GM21381 (cell line): ENCODE measurements around the gene LRRFIP1.

Experiments
- ATAC-seq: cut with Tn5 transposase; IDR thresholded peaks from one replicate; pipeline ENCODE4 v1.9.1; 2021; ENCODE audit warnings: mild to moderate bottlenecking, moderate library complexity; ENCODE audit not compliant: unreplicated experiment

The LRRFIP1 gene

DNA sequence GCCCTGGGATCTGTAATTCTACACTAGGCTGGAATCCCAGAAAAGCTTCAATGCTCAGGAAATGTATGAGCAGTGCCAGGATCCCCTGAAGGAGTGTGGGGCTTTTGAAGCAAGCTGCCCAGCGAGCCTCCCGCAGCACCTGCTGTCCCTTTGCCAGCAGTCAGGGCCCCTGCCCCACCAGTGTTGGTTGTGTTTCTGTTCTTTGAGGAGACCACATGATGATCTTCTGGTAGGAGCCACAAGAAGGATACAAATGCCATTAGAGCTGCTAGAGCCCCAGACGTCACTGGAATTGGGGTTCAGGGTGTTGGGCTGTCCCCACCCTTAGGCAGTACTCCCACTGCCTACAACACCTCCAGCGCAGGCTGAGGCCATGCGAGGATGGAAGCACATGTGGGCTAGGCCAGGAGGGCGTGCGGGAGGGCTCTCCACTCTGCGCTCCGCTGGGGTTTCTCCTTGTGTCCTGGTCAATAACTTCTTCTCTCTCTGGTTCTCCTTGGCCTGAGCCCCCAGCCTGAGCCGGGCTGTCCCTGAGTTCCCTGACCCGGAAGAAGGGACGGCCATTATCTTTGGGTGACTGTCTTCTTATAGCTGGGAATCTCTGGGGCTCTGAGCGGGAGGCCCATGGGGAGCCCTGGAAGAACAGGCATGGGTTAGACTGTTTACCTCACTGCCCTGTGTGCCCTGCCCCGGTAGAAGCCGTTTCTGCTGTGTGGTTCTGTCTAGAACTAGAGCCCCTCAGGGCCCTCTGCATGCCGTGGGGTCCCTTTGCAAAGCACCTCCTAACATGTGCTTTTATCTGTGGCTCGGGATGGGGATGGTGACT is 73.9 kb downstream of the LRRFIP1 start:
- ATAC-seq, result no peak

DNA sequence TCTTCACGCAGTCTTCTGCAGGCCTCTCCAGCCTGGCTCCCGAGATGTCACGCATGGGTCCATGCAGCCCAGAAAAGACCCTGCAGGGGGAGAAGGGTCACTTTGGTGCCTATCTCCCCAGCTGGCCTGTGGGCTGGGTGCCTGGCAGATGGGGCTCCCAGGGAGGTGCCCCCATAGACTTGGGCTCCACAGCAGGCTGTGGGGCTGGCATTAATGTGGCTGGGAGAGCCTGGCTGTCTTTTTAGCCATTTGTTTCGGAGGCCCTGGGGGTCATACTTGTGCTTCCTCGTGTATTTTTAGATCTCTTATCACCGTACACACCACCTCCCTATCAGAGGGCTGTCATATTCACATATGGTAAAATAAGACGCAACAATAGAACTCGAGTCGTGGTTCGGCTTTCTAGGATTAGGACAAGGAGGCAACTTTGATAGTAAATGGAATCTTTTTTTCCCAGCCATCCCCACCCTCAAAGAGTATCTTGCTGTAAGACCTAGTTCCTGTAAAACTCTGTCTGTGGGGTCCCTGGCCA is 74.5 kb downstream of the LRRFIP1 start:
- no peak for ATAC-seq

DNA sequence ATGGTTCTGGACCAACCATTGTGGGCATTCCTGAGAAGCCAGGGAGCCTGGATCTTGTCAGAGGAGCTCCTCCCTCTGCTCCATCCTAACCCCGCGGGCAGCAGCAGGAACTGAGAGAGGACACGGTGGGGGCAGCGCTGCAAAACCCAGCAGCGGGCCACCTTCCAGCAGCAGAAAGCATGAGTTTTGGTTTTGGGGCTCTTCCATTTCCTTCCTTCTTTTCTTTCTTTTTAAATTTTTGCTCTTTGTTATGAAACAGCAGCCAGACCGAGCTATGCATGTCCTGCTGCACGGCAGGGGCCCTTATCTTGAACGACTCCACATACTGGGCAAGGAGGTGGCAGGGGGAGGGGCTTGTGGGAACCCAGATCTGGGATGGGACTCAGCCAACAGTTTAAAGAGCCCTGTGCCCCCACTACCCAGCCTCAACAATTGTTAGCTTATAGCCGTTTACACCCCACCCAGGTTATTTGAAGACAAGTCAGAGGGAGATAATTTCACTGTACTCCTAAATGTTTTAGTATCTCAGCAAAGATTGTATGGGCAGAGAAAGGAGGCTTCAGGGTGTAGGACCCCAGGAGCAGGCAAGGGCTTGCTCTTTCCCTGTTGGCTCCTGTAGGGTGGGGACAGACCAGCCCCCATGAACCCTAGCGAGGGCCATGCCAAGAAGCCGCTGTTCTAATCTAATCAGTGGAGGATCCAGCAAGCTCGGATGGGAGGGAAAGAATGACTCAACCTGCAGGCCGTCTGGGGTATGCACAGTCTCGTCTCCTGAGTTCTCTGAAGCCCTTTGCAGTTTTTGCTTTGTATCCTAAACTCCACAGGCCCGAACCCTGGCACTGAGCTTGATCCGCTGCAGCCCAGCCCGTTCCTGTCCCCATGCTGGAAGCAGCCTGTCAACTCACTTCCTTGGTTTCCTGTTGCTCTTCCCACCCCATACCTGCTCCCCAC is 75.3 kb downstream of the LRRFIP1 start:
- no peak for ATAC-seq

- ATAC-seq, result no peak
Measured at GRCh38 chr2:237704501-237705434, 77.4 kb downstream of the LRRFIP1 start.

DNA sequence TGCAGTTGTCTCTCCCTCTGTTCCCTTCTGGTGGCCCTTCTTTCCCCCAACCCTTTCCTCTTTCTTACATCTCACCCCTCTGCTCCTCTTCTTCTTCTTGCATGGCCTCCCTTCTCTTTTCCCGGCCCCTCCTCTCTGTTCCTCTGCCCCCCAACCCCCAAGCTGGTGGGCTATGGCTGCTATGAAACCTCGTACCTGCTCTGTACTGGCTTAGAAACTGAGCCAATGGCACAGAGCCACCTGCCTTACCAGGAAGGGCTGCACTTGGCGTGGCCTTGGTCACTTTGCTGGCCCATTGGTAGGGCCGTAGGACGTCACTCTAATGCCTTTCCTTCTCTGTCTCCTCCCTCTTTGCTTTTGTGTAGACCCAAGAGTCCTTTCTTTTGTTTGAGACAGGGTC is 78.9 kb downstream of the LRRFIP1 start:
- no peak for ATAC-seq

DNA sequence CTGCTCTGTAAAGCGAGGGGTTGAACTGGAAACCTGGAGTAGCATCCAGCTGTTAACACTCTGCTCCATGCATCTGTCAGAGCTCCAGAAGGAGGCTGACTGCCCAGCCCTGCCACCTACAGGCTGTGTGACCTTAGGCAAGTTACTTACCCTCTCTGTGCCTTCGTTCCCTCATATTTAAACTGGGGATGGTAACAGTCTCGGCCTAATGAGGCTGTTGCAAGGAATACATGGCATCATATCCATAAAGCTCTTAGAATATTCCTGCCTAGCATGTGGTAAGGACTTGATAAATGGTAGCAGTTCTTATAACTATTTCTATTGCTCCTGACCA is 80.6 kb downstream of the LRRFIP1 start:
- ATAC-seq, result no peak

DNA sequence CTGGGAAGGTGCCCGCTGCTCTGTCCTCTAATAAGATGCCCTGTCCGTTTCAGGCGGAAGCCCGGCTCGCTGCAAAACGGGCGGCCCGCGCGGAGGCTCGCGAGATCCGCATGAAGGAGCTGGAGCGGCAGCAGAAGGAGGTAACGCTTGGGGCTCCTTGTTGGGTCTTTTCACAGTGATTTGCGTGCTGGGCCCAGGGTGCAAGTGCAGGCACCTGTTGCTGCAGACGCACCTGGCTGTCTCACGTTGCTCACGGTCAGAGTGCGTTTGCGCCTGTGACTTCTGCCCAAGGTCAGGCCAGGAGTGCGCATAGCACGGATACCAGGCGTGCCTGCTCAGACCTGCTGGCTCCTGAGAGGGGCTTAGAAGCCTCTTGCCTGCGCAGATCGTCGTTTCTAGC is 81.1 kb downstream of the LRRFIP1 start:
- no peak for ATAC-seq

- no peak for ATAC-seq
Measured at GRCh38 chr2:237708961-237709360, 81.6 kb downstream of the LRRFIP1 start.

DNA sequence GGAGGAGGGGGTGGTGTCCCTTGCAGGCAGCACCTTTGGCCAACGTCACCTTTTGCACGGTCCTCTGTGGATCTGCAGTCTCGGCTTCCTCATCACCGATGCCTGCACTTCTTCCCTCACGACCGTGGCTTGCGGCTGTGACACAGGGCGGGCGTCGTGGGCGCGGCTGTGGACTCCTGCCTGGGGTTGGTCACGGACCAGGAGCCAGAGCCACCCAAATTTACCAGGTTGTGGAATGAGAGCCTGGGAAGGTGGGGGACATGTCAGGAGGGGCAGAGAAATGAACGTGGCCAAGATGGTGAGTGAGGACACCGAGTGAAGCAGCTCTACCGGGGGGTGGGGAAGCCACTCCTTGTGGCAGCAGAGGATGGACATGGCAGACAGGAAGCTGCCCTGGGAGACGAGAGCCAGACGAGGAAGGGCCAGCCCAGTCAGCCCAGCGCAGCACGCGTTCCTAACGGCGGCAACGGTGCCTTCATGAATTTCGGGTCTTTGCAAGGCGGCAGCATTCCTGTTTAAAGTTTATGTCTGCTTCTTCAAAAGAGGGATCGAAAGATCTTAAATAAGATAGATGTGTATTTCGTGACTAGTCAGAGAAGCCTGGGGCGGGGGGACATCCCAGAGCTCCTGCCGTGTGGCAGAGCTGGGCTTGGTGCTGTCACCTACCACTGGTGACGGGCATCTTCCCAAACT is 84.2 kb downstream of the LRRFIP1 start:
- ATAC-seq, result no peak

DNA sequence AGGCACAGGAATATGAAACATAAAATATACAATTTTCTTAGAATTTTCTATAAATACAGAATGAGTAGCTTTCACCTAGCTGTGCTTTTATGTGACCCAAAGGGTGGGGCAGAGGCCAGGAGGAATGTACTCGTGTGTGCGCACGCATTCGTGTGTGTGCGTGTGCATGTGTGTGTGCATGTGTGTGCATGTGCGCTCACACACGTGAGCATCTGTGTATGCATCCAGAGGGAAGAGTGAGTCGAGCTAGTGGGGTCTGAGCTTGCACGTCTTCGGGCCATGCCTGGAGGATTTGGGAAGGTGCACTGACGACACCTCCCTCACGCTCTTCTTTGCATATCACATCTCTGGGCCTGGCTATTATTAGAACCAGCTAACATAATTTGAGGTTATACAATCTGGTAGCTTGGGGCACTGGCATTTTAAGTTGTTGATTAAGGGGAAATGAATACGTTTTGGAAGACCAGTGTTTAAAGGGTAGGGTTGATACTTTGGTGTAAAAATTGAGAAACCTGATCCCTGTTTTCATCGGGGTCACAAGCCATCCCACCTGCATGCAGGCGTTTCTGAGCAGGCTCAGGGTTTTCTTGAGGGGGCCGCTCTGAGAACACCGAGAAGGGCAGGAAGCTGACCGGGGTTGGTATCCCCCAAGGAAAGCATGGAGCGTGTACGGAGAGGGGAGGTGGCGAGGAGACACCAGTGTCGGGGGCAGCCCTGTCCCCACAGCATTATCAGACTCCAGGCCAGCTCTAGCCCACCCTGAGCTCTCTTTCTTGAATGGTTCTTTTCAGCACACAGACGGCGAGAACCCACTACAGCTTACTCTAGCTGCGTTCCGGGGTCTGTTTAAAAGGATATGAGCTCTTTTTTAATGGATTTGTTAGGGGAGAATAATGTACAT is 85.3 kb downstream of the LRRFIP1 start:
- ATAC-seq, result no peak

GRCh38 chr2:237714690-237715458 is 87.5 kb downstream of the LRRFIP1 start:
- no peak for ATAC-seq

- ATAC-seq, result no peak
Measured at GRCh38 chr2:237715459-237715947, 88.1 kb downstream of the LRRFIP1 start.

DNA sequence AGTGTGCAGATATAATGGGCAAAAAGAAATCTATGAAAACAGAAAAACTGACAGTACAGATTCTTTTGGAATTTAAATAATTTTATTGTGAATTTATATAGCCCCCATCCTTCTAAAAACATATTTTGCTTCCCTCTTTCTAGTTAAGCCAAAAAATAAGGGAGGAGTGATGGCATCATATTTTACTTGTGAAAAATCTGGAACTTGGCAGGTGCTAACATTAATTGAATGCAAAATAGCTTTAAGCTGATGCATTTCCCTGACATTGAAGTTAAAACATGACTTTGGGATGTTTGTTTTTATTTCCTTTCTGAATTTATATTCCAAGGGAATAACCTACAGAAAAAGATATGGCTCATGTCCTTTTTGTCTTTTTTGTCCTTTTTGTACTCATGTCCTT is 88.6 kb downstream of the LRRFIP1 start:
- ATAC-seq, result no peak

DNA sequence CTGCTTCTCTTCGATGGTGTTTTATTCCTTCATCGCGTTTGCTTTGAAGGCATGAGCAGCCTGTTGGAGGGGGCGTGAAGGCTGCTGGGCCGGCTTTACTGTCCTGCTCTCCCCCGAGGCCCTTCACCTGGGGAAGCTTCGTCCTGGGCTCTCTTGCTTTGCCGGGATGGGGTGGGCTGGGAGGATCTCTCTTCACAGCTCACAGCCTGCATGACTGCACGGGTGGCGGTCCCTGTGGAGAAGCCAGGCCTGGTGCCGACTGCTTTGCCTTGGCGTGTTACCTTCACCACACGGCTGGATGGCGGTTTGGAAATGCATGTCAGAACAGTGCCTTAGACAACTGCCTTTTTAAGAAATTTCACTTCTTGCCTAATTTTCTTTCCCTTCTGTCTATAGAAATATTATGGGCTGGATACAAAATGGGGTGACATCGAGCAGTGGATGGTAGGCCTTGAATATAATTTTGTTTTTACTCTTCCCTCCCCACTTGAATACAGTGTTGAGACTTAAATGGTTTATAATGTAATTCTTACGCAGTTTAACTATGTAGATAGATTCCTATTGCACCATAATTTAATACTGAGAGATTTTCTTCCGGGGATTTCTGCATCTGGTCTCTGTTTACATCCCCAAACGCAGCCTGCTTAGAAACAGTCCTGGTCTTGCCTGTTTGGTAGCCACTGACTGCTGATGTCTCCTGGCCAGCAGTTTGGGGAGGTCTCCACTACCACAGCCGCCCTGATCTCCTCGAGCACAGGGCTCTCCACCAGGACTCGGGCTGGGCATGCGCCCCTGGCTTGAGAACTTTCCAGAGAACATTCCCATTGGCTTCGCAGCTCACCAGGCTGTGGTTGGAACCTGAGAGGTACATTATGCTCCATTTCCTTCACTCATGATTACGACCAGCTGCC is 90.2 kb downstream of the LRRFIP1 start:
- no peak for ATAC-seq

DNA sequence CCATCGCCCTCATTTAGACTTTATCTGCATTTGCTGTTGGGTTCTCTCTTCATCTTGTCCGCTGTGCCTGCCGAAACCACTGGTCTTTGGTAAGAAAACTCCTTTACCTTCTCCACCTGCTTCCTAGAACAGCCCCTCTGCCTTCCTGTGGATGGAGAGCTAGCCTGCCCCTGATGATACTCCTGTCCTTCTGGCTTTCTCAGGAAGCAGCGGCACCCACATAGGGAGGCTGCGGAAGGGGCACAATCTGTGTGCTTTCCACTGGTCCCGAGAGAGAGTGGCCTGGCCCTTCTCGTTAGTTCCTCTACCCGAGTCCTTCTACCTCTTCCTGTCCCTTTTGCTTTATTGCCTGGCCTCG is 90.9 kb downstream of the LRRFIP1 start:
- ATAC-seq, result no peak

- no peak for ATAC-seq
Measured at GRCh38 chr2:237720444-237720843, 93.1 kb downstream of the LRRFIP1 start.

DNA sequence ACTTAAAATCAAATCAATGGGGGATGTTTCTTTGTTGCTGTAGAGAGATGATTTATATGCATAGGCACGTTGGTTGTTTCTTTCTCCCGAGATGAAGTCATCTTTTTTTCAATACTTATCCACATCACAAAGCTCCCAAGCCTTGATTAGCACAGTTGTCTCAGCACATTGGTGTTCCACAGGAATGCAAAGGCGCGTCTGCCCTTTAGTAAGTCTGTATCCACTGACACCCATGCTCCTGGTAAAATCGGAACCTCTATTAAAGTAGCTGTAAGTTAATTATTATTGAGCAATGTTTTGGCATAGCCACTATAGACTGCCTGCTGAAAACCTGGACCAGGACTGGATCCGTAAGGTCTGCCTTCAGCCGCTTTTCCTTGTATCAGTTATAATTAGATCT is 93.6 kb downstream of the LRRFIP1 start:
- ATAC-seq, result no peak
